Ascending aorta (tissue), 2 donors: ENCODE measurements around the gene SMOC1. TPM values are rescaled to one million over a fixed set of nuclear protein-coding genes. Genes with fewer than 3 reads are reported as not detected.

Experiments
- DNase-seq, 2 donors: peaks; one replicate each; pipeline ENCODE4 v3.0.0-alpha.2; 2019; ENCODE audit warnings: low spot score in 2 of 2
- H3K27ac ChIP-seq, 2 donors: fragments of 200-600 bp; sonication (generic); one replicate each; pipeline ENCODE4 v1.5.1; 2016 to 2017; ENCODE audit warnings: mild to moderate bottlenecking in 1 of 2
- H3K27me3 ChIP-seq: fragments of 200-600 bp; sonication (generic); one replicate; pipeline ENCODE4 v1.5.1; 2017
- H3K36me3 ChIP-seq, 2 donors: fragments of 200-600 bp; sonication (generic); one replicate each; pipeline ENCODE4 v1.5.1; 2016
- H3K4me1 ChIP-seq, 2 donors: fragments of 200-600 bp; sonication (generic); one replicate each; pipeline ENCODE4 v1.5.1; 2016 to 2017; ENCODE audit warnings: mild to moderate bottlenecking in 1 of 2
- H3K4me3 ChIP-seq, 2 donors: fragments of 200-600 bp; sonication (generic); one replicate each; pipeline ENCODE4 v1.5.1; 2016 to 2017; ENCODE audit warnings: mild to moderate bottlenecking in 1 of 2
- H3K9me3 ChIP-seq, 2 donors: fragments of 200-600 bp; sonication (generic); one replicate each; pipeline ENCODE4 v1.5.1; 2016
- CTCF ChIP-seq, 3 experiments: fragments of 200-600 bp in 2 of 3; fragments of 450-650 bp in 1 of 3; sonication (generic) in 2 of 3; IDR thresholded peaks; one replicate each; pipeline ENCODE4 v1.5.1; 2016 to 2019; ENCODE audit warnings: antibody characterized with exemption in 3 of 3, mild to moderate bottlenecking in 1 of 3, moderate library complexity in 1 of 3
- intact Hi-C: fragments of 100-400 bp; cut with DNase I; formaldehyde crosslinking; loops from one replicate; pipeline ENCODE4 v1.15.1; 2023
- total RNA-seq: library from RNA; depleted of rRNA; stranded (reverse); fragments of >200 nt; gene quantifications from one replicate; pipeline ENCODE4 v1.1.0, GENCODE V29; 2016

Gene SMOC1
- total RNA-seq, 1 donor from 2014 or later = 16.6 TPM

- no peak for DNase-seq
- H3K4me1 ChIP-seq = no peaks in the 10 kb centered on the region
- H3K4me3 ChIP-seq = no peak overlapping the region
- no peak overlapping the region for H3K27ac ChIP-seq
- no peak for TF ChIP-seq CTCF (IDR thresholded peaks at IDR 0.05)
- intact Hi-C loops = no loop called here
- no peaks in the 10 kb centered on the region for H3K36me3 ChIP-seq
- H3K27me3 ChIP-seq = no peaks in the 10 kb centered on the region
- peaks cover 0 to 8% of the 10 kb centered on the region in 2 donors for H3K9me3 ChIP-seq
Measured at GRCh38 chr14:69945347-69945746, 66.1 kb downstream of the SMOC1 start.

DNA sequence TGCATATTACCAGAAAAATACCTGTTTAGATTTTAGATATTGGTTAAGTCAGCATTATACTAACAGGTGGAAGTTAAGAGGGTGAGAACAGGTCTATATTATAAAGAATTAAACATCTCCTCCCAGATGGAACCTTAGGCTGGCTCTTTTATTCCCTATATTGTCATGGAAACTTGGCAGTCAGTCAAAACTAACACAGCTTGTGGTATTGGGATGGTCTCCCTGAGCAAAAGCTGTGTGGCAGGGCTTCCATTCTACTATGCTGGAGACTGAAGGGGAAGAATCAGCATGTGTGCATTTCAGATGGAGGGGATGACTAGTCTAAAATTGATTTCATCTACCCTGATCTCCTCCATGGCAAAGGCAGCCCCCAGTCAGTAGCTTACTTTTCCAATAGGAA, 66.7 kb downstream of the SMOC1 start:
- DNase-seq = no peak
- Histone ChIP-seq H3K27ac (no peak overlapping the region), H3K36me3 (no peaks in the 10 kb centered on the region), H3K27me3 (no peaks in the 10 kb centered on the region), H3K9me3 (peaks cover 0 to 8% of the 10 kb centered on the region in 2 donors), H3K4me3 (no peak overlapping the region), H3K4me1 (no peaks in the 10 kb centered on the region)
- intact Hi-C loops = no loop called here
- TF ChIP-seq CTCF (IDR thresholded peaks at IDR 0.05) = no peak

GRCh38 chr14:69948351-69948750, 69.1 kb downstream of the SMOC1 start:
- no peaks in the 10 kb centered on the region for H3K27me3 ChIP-seq
- intact Hi-C loops = no loop called here
- no peak overlapping the region for H3K4me3 ChIP-seq
- H3K9me3 ChIP-seq = peaks cover 0 to 8% of the 10 kb centered on the region in 2 donors
- no peak for DNase-seq
- no peak overlapping the region for H3K27ac ChIP-seq
- H3K36me3 ChIP-seq = no peaks in the 10 kb centered on the region
- TF ChIP-seq CTCF (IDR thresholded peaks at IDR 0.05) = no peak
- H3K4me1 ChIP-seq = no peaks in the 10 kb centered on the region

DNA sequence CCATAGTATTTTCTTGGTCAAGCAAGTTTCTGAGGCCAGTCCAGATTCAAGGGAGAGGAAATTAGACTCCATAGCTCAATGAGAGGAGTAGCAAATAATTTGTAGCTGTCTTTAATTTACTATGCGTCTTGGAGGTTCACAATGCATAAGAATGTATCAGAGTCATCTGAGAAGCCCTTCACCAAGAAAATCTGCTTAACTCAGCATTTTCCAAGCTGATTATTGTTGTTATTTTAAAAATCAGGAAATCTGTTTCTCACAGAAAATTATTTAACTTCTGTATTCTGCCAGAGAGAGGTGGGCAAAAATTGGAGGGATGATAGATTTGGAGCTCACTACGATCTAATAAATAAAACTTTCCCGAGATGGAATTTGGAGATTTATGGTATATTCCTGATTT, 72.0 kb downstream of the SMOC1 start:
- Histone ChIP-seq H3K4me1 (no peaks in the 10 kb centered on the region), H3K36me3 (no peaks in the 10 kb centered on the region), H3K27ac (no peak overlapping the region), H3K9me3 (no peaks in the 10 kb centered on the region), H3K4me3 (no peak overlapping the region), H3K27me3 (no peaks in the 10 kb centered on the region)
- DNase-seq = no peak
- TF ChIP-seq CTCF (IDR thresholded peaks at IDR 0.05) = no peak
- intact Hi-C loops = no loop called here

DNA sequence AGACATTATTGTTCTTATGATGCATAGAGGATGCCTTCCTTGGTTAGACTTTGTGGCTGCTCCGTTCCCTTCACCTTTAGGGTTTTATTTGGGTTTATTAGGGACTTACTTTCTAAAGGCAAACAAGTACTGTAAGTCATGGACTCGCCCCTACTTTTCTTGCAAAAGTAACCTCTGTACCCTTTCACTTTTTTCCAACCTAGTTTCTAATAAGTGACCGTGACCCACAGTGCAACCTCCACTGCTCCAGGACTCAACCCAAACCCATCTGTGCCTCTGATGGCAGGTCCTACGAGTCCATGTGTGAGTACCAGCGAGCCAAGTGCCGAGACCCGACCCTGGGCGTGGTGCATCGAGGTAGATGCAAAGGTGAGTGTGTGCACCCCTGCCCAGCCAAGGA, 72.7 kb downstream of the SMOC1 start:
- Histone ChIP-seq H3K4me3 (no peak overlapping the region), H3K36me3 (no peaks in the 10 kb centered on the region), H3K9me3 (no peaks in the 10 kb centered on the region), H3K27me3 (no peaks in the 10 kb centered on the region), H3K4me1 (no peaks in the 10 kb centered on the region), H3K27ac (no peak overlapping the region)
- DNase-seq = no peak
- intact Hi-C loops = no loop called here
- TF ChIP-seq CTCF (IDR thresholded peaks at IDR 0.05) = no peak

GRCh38 chr14:69953266-69953915, 74.2 kb downstream of the SMOC1 start:
- Histone ChIP-seq H3K9me3 (no peaks in the 10 kb centered on the region), H3K4me3 (no peak overlapping the region), H3K27me3 (no peaks in the 10 kb centered on the region), H3K4me1 (no peaks in the 10 kb centered on the region), H3K27ac (no peak overlapping the region), H3K36me3 (no peaks in the 10 kb centered on the region)
- no peak for TF ChIP-seq CTCF (IDR thresholded peaks at IDR 0.05)
- intact Hi-C loops = no loop called here
- DNase-seq = no peak
